HL-60 (cell line): Measurements from ENCODE around the gene FREM2.

Experiments
- DNase-seq, 2 experiments: peaks; one replicate each; pipeline ENCODE4 v3.0.0-alpha.2; 2010 to 2020; ENCODE audit warnings: low read depth in 1 of 2, low spot score in 1 of 2
- H3K27ac ChIP-seq: fragments of 250-450 bp; sonication (Bioruptor Pico); replicated peaks from 2 replicates; pipeline ENCODE4 v1.5.1; 2020; ENCODE audit warnings: mild to moderate bottlenecking, moderate library complexity
- H3K27me3 ChIP-seq: fragments of 250-450 bp; sonication (Bioruptor Pico); 2 replicates; pipeline ENCODE4 v1.5.1; 2021; ENCODE audit warnings: mild to moderate bottlenecking, moderate library complexity; ENCODE audit not compliant: insufficient read depth, poor library complexity, severe bottlenecking
- H3K4me3 ChIP-seq: replicated peaks from 2 replicates; pipeline ENCODE4 v1.5.1; 2011; ENCODE audit warnings: mild to moderate bottlenecking, control low read depth, low read length; ENCODE audit not compliant: insufficient read depth
- GABPA ChIP-seq: IDR thresholded peaks from 2 replicates; pipeline ENCODE4 v1.6.1; 2012; ENCODE audit warnings: low read depth
- POLR2AphosphoS5 ChIP-seq: IDR thresholded peaks from 2 replicates; pipeline ENCODE4 v1.6.1; 2012; ENCODE audit warnings: low read depth
- SPI1 ChIP-seq: IDR thresholded peaks from 2 replicates; pipeline ENCODE4 v1.6.1; 2012; ENCODE audit warnings: low read depth, mild to moderate bottlenecking, borderline replicate concordance
- TF ChIP-seq, protein P1 (sequence below): IDR thresholded peaks from one replicate; pipeline ENCODE4 v1.5.1; 2011; ENCODE audit warnings: low read length, control low read depth, inconsistent platforms; ENCODE audit not compliant: insufficient read depth
- TF ChIP-seq, protein P2 (sequence below): IDR thresholded peaks from 2 replicates; pipeline ENCODE4 v1.6.1; 2012; ENCODE audit warnings: low read depth; ENCODE audit not compliant: insufficient replicate concordance

FREM2 gene

DNA sequence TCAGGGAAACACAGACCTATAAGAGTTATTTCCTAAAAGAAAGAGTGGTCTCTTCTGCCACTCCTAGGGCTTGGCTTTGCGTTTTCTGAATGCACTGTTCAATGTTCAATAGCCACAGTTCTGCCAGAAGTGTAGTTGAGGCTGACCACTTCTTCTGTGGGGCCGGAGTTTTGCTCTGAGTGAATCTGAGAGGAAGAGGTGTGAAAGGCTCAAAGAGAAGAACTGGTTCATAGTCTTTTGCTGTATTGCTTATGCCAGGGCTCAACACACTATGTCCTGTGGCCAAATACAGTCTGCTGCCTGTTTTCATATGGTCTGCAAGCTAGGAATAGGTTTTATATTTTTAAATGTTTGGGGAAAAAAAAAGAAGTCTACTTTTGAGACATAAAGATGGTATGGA is 175.6 kb downstream of the FREM2 start:
- TF ChIP-seq POLR2AphosphoS5 (no peak), SPI1 (no peak), GABPA (no peak)
- TF ChIP-seq, protein P1, sequence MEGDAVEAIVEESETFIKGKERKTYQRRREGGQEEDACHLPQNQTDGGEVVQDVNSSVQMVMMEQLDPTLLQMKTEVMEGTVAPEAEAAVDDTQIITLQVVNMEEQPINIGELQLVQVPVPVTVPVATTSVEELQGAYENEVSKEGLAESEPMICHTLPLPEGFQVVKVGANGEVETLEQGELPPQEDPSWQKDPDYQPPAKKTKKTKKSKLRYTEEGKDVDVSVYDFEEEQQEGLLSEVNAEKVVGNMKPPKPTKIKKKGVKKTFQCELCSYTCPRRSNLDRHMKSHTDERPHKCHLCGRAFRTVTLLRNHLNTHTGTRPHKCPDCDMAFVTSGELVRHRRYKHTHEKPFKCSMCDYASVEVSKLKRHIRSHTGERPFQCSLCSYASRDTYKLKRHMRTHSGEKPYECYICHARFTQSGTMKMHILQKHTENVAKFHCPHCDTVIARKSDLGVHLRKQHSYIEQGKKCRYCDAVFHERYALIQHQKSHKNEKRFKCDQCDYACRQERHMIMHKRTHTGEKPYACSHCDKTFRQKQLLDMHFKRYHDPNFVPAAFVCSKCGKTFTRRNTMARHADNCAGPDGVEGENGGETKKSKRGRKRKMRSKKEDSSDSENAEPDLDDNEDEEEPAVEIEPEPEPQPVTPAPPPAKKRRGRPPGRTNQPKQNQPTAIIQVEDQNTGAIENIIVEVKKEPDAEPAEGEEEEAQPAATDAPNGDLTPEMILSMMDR, result no peak
- TF ChIP-seq, protein P2, sequence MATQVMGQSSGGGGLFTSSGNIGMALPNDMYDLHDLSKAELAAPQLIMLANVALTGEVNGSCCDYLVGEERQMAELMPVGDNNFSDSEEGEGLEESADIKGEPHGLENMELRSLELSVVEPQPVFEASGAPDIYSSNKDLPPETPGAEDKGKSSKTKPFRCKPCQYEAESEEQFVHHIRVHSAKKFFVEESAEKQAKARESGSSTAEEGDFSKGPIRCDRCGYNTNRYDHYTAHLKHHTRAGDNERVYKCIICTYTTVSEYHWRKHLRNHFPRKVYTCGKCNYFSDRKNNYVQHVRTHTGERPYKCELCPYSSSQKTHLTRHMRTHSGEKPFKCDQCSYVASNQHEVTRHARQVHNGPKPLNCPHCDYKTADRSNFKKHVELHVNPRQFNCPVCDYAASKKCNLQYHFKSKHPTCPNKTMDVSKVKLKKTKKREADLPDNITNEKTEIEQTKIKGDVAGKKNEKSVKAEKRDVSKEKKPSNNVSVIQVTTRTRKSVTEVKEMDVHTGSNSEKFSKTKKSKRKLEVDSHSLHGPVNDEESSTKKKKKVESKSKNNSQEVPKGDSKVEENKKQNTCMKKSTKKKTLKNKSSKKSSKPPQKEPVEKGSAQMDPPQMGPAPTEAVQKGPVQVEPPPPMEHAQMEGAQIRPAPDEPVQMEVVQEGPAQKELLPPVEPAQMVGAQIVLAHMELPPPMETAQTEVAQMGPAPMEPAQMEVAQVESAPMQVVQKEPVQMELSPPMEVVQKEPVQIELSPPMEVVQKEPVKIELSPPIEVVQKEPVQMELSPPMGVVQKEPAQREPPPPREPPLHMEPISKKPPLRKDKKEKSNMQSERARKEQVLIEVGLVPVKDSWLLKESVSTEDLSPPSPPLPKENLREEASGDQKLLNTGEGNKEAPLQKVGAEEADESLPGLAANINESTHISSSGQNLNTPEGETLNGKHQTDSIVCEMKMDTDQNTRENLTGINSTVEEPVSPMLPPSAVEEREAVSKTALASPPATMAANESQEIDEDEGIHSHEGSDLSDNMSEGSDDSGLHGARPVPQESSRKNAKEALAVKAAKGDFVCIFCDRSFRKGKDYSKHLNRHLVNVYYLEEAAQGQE, result no peak
- no peak overlapping the region for H3K27ac ChIP-seq
- H3K4me3 ChIP-seq, result no peak overlapping the region
- no peak for DNase-seq
- H3K27me3 ChIP-seq, result no peaks in the 10 kb centered on the region

DNA sequence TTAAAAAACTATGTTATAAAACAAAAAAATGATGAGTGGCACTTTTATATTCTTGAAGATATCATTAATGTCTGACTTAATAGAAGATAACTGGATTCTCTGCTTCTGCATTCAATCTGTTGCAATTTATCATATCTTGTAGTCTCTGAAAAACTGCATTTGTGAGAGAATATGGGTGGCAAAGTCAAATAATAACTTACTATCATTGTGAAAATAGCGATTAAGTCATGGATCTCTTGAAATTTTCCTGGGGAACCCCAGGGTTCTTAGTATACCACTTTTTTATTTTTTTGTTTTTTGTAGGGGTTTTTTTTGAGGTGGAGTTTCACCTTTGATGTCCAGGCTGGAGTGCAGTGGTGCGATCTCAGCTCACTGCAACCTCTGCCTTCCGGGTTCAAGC is 176.7 kb downstream of the FREM2 start:
- no peak for DNase-seq
- Histone ChIP-seq H3K27ac (no peak overlapping the region), H3K4me3 (no peak overlapping the region), H3K27me3 (no peaks in the 10 kb centered on the region)
- no peak for TF ChIP-seq SPI1
- TF ChIP-seq, protein P2, result no peak
- TF ChIP-seq, protein P1, result no peak
- no peak for TF ChIP-seq GABPA
- TF ChIP-seq POLR2AphosphoS5, result no peak

DNA sequence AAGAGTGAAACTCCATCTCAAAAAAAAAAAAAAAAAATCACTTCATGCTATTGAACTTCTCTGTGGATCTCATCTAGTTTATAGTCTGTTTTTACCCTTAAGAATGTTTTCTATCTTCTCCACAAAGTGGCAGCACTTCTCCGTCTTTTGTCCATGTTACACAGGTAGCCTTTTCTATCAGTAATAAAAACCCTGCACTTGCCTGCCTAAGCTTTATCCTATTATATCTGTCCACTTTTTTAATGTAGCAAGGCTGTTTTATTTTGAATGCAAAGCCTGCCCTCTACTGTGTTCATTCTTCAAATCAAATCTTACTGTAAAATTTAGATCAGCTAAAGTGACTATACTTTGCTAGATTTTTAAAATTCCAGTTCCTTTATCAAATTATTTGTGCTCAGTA is 179.8 kb downstream of the FREM2 start:
- Histone ChIP-seq H3K4me3 (no peak overlapping the region), H3K27me3 (no peaks in the 10 kb centered on the region), H3K27ac (no peak overlapping the region)
- no peak for TF ChIP-seq SPI1
- TF ChIP-seq POLR2AphosphoS5, result no peak
- TF ChIP-seq, protein P2, result no peak
- TF ChIP-seq, protein P1, result no peak
- no peak for TF ChIP-seq GABPA
- DNase-seq, result no peak
